SU-DHL-6 (cell line): Measurements from ENCODE around the gene RNASE12.

Experiments
- H2AFZ ChIP-seq: fragments of 200-600 bp; sonication (generic); 2 replicates; pipeline ENCODE4 v1.6.1; 2014; ENCODE audit warnings: low read depth, mild to moderate bottlenecking, moderate library complexity, mixed read lengths, antibody characterized with exemption, low read length; ENCODE audit not compliant: severe bottlenecking
- H3F3A ChIP-seq: fragments of 200-600 bp; shearing (Covaris generic); 2 replicates; pipeline ENCODE4 v1.6.0; 2016; ENCODE audit warnings: antibody characterized with exemption, mild to moderate bottlenecking; ENCODE audit not compliant: insufficient read depth
- H3K27ac ChIP-seq: fragments of 200-600 bp; sonication (generic); 2 replicates; pipeline ENCODE4 v1.5.1; 2016; ENCODE audit warnings: low read depth, mild to moderate bottlenecking, low read length, moderate library complexity, mixed read lengths
- H3K27me3 ChIP-seq: fragments of 200-600 bp; sonication (generic), shearing (Covaris generic); 2 replicates; pipeline ENCODE4 v1.6.0; 2014; ENCODE audit warnings: mild to moderate bottlenecking, low read length
- H3K36me3 ChIP-seq: fragments of 200-600 bp; sonication (generic); 2 replicates; pipeline ENCODE4 v1.6.1; 2014; ENCODE audit warnings: mild to moderate bottlenecking, low read length, mixed read lengths
- H3K4me2 ChIP-seq: fragments of 300-600, 200-600 bp; shearing (Covaris generic), sonication (generic); 2 replicates; pipeline ENCODE4 v1.6.0; 2014; ENCODE audit warnings: low read length, low read depth, mild to moderate bottlenecking; ENCODE audit not compliant: poor library complexity, severe bottlenecking
- H3K4me3 ChIP-seq: fragments of 200-600 bp; sonication (generic); 2 replicates; pipeline ENCODE4 v1.5.1; 2014; ENCODE audit warnings: antibody characterized with exemption, low read length, mild to moderate bottlenecking, mixed read lengths; ENCODE audit not compliant: insufficient read depth, poor library complexity, severe bottlenecking
- H3K79me2 ChIP-seq: fragments of 200-600 bp; sonication (generic); 2 replicates; pipeline ENCODE4 v1.6.1; 2014; ENCODE audit warnings: mild to moderate bottlenecking, low read length, moderate library complexity; ENCODE audit not compliant: insufficient read depth
- H3K9ac ChIP-seq: fragments of 200-600 bp; sonication (generic); 2 replicates; pipeline ENCODE4 v1.7.0; 2014; ENCODE audit warnings: mild to moderate bottlenecking, low read length
- H3K9me2 ChIP-seq: fragments of 200-600 bp; sonication (generic); replicated peaks from 2 replicates; pipeline ENCODE4 v1.6.1; 2014; ENCODE audit warnings: low read length; ENCODE audit not compliant: insufficient read depth
- H3K9me3 ChIP-seq: fragments of 200-600 bp; sonication (generic); 2 replicates; pipeline ENCODE4 v1.6.1; 2014; ENCODE audit warnings: low read length, mixed read lengths; ENCODE audit not compliant: insufficient read depth
- H4K20me1 ChIP-seq: fragments of 200-600 bp; sonication (generic); 2 replicates; pipeline ENCODE4 v1.6.1; 2014; ENCODE audit warnings: low read depth, mild to moderate bottlenecking, antibody characterized with exemption, low read length, moderate library complexity, mixed read lengths
- EZH2phosphoT487 ChIP-seq: fragments of 200-600 bp; sonication (generic), shearing (Covaris generic); conservative IDR thresholded peaks from 2 replicates; pipeline ENCODE4 v1.6.1; 2018; ENCODE audit warnings: mild to moderate bottlenecking, antibody characterized with exemption, low read length, moderate library complexity, mixed read lengths
- TF ChIP-seq, protein P1 (sequence below): fragments of 200-600 bp; sonication (generic); IDR thresholded peaks from one replicate; pipeline ENCODE4 v1.5.1; 2017; ENCODE audit warnings: antibody characterized with exemption, mild to moderate bottlenecking, low read length, moderate library complexity; ENCODE audit not compliant: insufficient read depth, poor library complexity, severe bottlenecking

Gene RNASE12

DNA sequence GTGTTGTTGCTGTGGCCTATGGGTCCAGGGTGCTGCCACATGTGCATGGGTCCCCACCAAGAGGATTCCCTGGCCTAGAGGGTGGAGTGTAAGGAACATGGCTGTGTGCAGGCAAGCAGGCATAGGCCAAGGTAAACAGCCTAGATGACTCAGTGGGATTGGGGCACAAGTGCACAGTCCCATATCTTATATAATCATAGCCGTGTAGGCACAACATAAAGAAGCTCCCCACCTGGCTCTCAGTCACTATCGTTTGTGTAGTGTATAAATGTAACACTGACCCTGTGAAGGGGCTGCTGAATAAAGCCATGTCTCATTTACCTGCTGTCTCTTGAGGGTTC is 15.7 kb upstream of the RNASE12 start:
- Histone ChIP-seq H3K4me3 (no peak overlapping the region), H3K9ac (no peak overlapping the region), H3K27ac (no peak overlapping the region), H3K79me2 (no peaks in the 10 kb centered on the region), H3K4me2 (no peak overlapping the region), H3K27me3 (no peaks in the 10 kb centered on the region), H3K36me3 (no peaks in the 10 kb centered on the region), H2AFZ (no peak overlapping the region), H3F3A (peaks cover under 1% of the 10 kb centered on the region; the same call in 1 of the 2 replicates), H4K20me1 (no peaks in the 10 kb centered on the region), H3K9me2 (no peaks in the 10 kb centered on the region), H3K9me3 (no peaks in the 10 kb centered on the region)
- TF ChIP-seq, protein P1, sequence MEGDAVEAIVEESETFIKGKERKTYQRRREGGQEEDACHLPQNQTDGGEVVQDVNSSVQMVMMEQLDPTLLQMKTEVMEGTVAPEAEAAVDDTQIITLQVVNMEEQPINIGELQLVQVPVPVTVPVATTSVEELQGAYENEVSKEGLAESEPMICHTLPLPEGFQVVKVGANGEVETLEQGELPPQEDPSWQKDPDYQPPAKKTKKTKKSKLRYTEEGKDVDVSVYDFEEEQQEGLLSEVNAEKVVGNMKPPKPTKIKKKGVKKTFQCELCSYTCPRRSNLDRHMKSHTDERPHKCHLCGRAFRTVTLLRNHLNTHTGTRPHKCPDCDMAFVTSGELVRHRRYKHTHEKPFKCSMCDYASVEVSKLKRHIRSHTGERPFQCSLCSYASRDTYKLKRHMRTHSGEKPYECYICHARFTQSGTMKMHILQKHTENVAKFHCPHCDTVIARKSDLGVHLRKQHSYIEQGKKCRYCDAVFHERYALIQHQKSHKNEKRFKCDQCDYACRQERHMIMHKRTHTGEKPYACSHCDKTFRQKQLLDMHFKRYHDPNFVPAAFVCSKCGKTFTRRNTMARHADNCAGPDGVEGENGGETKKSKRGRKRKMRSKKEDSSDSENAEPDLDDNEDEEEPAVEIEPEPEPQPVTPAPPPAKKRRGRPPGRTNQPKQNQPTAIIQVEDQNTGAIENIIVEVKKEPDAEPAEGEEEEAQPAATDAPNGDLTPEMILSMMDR: no peak

DNA sequence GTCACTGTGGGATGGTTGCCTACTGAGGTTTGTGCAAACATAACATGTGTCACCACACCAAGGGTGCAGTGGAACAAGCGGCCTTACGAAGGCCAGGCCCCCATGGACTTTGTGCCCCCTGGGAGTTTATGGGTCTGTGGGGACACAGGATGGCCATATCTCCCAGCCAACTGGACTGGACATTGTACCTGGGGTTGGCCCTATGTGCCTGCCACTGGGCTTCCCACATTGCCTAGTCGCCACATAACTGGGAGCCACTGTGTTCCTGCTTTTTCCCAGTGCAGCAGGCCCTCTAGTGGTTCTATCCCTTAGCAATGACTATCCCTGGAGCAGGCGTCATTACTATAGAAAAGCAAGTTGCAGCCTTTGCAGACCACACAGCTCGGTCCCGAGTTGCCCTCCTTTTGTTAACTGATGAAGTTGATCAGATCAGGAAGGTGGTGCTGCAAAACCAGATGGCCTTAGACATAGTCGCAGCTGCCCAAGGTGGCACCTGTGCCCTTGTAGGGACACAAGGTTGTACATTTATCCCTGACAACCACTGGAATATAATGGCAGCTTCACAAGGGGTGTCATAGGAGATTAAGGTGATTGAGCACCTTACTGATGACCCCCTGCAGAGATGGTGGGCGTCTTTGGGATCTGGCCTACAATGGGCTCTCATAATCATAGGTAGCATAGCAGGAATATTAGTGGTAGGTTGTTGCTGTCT is 15.2 kb upstream of the RNASE12 start:
- Histone ChIP-seq H3K36me3 (no peaks in the 10 kb centered on the region), H3K27me3 (no peaks in the 10 kb centered on the region), H3K4me3 (no peak overlapping the region), H4K20me1 (no peaks in the 10 kb centered on the region), H3K4me2 (no peak overlapping the region), H3K9ac (no peak overlapping the region), H3K27ac (no peak overlapping the region), H3K79me2 (no peaks in the 10 kb centered on the region), H2AFZ (no peak overlapping the region), H3K9me2 (no peaks in the 10 kb centered on the region), H3K9me3 (no peaks in the 10 kb centered on the region), H3F3A (no peaks in the 10 kb centered on the region)
- TF ChIP-seq EZH2phosphoT487: no peak
- TF ChIP-seq, protein P1: no peak

DNA sequence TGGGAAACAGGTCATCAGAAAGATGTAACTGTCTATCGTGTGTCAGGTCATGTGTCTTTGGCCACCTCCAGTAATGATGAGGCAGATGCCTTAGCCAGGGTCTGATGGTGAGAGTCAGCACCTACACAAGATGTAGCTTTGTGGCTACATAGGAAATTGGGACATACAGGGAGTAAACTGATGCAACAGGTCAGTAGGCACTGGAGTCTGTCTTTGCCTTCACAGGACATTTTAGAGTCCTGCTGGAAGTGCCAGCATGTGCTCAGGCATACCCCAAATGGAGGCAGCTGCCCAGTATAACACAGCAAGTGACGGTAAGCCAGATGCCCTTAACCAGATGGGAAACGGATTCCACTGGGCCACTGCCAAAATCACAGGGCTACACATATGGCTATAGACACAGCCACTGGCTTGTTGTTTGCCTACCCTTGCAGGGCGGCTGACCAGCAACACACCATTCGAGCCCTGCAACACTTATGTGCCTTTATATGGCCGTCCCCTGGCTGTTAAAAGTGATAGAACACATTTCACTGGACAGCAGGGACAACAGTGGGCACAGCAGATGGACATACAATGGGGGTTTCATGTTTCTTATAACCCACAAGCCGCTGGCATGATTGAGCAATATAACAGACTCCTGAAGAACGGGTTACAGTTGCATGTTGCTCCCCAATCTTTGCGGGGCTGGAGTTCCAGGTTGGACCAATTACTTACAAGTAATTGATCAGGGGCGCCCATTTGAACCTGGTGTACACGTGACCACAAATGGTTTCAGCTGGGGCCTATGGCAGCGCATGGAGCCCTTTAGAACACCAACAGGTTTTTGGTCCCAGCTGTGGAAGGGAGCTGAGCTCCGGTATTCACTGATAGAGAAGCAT is 12.9 kb upstream of the RNASE12 start:
- H3K9me3 ChIP-seq: no peaks in the 10 kb centered on the region
- no peak overlapping the region for H3K9ac ChIP-seq
- no peak overlapping the region for H3K27ac ChIP-seq
- H3K79me2 ChIP-seq: no peaks in the 10 kb centered on the region
- no peaks in the 10 kb centered on the region for H3K9me2 ChIP-seq
- H3K27me3 ChIP-seq: no peaks in the 10 kb centered on the region
- H3K4me3 ChIP-seq: no peak overlapping the region
- no peak overlapping the region for H2AFZ ChIP-seq
- no peak for TF ChIP-seq EZH2phosphoT487
- TF ChIP-seq, protein P1: no peak
- H3K36me3 ChIP-seq: no peaks in the 10 kb centered on the region
- no peak overlapping the region for H3K4me2 ChIP-seq
- H4K20me1 ChIP-seq: no peaks in the 10 kb centered on the region
- no peaks in the 10 kb centered on the region for H3F3A ChIP-seq
